OCI-M1 (cell line): ENCODE measurements around the gene CDK4.
A peak's percentile ranks its signal among the peaks of the same experiment; 100 is the strongest.

Source experiments
- DNase-seq: peaks from one replicate; lab custom pipeline; 2025; lab: John Stamatoyannopoulos, UW

Gene CDK4

DNA sequence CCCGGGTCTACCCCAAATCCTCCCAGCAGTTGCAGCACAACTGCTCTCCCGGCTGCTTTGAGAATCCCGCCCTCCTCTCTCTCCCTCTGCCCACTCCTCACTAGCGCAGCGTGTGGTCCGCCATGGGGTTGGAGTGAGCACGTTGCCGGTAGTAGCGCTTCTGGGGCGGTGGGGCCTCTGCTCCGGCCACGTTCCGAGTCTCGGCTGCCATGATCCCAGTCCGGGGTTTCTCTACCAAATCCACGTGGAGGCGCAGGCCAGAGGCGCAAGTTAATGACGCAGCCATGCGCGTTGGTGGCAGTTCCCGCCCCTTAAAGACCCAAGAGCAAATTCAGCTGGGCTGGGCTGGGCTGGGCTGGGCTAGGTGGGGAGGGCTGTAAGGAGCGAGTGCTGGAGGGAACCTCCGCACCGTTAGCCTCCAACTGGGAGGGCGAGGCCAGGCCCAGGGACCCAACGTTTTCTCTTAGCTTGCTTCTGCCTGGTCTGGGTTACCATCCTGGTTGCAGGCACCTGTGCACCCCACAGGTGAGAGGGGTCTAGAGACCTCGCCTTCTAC is 19.8 kb upstream of the CDK4 start, which contains the start of gene METTL1:
METTL1 (minus strand) TSS at position 233 of the 556 bp plus-strand sequence; CDS start at position 211, 22 bp downstream.
- peak; percentile 98 for DNase-seq

DNA sequence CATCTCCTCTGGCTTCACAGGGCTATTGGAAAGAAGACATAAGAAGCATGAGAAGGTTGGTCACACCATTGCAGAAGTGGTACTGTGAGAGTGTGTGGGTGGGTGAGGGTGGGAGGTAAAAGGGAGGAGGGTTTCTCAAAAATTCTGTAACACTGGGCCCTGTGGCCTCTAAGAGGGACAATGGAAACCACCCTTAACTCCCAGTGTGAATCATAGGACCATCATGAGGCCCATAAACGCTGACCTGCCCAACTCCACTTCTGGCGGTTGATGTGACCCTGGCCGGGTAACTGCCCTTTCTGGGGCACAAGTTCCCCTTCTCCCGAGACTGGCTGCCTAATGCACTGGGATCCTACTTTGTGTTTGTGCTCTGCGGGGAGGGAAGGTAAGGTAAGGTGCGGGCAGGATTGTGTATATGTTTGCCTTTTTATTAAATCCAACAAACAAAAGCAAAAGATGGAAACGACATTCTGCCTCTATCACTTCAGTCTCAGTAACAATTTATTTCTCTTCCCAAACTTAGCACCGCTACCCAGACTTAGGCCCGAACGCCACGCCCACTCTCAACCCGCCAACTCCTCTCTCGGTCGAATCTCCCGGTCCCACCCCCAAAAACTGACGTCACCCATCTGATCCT is 19.2 kb upstream of the CDK4 start:
- DNase-seq = peak; percentile 97

DNA sequence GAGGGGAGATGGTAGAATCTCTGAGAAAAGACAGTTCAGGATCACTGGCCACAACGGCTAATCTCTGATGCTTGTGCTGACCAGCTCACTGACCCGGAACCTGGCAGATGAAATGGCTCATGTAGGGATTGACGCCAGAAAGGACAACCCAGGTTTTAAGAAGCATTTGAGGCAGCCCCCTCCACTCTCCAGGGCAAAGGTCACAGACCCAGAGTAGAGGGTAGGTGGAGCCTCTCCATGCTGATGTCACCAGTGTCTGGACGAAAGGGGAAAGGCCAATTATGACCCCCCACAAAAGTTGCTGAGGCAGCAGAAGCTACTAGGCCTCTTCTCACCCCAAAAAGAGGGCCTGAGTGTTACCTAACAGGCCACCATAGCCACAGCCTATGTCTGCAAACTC is 18.6 kb upstream of the CDK4 start:
- DNase-seq = no peak

DNA sequence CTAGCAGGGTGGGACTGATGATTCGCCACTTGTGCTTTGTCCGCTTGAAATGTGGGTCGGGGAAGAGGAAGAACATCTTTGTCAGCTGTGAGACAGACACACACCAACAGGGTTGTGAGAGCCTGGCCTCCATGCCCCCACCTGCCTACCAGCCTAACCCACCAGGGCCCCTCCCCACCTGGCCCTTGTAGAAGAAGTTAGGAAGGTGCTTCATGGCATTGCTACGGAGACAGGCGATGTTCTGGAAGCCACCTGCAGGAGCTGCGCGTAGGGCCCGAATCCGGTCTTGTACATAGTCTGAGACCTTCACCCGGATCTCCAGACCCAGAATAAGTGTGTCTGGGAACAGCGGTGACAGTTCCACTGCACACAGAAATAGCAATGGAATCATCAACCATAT is 17.5 kb upstream of the CDK4 start:
- no peak for DNase-seq

DNA sequence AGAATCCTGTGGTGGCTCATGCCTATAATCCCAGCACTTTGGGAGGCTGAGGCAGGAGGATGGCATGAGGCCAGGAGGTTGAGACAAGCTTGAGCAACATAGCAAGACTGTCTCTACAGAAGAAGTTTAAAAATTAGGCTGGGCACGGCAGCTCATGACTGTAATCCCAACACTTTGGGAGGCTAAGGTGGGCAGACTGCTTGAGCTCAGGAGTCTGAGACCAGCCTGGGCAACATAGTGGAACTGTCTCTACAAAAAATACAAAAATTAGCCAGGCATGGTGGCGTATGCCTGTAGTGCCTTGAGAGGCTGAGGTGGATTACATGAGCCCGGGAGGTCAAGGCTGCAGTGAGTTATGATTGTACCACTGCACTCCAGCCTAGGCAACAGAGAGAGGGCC is 15.8 kb upstream of the CDK4 start:
- DNase-seq = no peak

DNA sequence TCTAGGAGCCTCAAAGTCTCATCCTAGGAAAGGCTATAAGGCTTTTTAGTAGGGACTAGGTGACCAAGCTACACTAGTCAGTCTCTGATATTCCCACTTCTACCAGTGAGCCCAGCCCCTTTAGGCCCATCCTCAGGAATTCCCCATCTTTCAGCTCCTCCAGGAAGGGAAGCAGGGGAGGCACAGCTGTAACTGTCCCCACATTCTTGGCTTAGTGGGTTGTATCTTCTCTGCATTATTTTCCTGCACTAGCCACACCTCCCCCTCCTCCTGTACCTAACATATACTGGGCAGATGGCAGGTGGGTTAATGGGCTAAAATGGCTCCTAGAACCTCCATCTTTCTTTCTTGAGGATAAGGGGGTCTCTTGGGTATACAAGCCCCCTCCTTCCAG is 15.2 kb upstream of the CDK4 start:
- no peak for DNase-seq

DNA sequence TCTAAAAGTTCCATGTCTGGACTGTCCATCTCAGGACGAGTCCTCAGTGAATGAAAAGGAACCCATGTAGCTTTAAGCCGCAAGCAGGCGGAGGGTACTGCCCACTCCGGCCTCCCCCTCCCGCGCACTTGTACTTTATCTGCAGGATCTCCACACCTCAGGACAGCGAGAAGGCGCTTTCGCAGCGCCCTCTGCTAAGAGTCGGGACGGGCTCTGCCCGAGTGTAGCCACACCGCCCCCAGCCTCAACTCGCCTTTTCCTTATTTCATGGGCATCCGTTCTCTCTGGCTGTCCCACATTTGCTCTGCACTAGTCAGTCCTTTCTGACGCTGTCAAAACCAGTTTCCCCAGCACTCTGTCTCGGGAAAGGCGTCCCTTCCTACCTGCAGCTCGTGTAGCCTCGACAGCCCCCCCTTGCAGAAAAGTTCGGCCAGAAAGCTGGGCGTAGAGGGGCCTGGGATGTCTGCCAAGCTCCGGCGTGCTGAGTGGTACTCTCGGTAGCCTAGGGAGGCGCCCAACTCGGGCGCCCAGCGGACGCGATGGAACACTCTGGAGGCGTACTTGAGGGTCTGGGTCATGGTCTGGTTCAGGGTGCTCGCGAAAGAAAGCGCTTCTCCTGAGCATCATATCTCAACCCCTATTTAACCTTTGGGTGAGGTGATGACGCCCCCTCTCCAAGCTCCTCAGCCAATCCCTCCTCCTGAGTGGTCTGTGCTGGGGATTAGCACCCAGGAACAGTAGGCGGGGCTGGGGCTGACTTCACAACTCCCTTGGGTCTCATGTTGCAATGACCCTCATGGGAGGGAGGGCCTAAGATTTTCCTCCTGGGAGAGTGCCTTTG is 14.6 kb upstream of the CDK4 start, which contains the start of gene CYP27B1:
CYP27B1 (minus strand) TSS at position 615 of the 841 bp plus-strand sequence; CDS start at position 578, 37 bp downstream.
- no peak for DNase-seq

DNA sequence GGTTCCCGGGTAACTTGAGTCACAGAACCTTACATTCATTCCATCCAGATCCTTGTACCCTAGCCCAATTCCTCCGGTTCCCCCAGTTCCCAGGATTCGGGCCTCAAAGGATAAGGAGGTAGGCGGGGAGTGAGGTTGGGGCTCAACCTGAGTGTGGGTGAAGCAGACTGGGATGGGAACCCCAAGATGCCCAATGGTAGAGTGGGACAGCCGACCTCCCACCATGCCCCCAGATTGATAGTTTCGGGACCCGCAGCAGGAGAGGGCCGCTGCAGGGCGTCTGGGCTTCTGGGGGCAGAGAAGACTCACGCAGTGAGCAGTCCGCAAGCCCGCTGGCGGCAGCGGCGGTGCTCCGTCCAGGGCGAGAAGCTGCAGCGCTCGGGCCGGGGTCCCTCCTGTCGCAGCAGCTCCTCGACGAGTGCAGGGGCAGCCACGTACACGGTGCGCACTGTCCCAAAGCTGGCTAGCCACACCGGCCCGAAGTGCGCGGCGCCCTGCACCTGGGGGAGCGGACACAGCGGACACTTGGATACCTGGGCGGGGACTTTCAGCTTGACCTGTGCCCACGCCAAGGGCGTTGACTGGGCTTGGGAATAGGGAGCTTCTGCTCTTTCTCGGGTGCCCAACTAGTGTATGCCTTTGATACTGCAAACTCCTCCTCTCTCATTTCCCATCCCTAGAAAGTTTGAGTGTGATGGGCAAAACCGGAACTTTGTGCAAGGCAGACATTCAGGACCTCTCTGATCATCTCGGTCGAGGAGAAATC is 13.8 kb upstream of the CDK4 start:
- DNase-seq = peak; percentile 15

DNA sequence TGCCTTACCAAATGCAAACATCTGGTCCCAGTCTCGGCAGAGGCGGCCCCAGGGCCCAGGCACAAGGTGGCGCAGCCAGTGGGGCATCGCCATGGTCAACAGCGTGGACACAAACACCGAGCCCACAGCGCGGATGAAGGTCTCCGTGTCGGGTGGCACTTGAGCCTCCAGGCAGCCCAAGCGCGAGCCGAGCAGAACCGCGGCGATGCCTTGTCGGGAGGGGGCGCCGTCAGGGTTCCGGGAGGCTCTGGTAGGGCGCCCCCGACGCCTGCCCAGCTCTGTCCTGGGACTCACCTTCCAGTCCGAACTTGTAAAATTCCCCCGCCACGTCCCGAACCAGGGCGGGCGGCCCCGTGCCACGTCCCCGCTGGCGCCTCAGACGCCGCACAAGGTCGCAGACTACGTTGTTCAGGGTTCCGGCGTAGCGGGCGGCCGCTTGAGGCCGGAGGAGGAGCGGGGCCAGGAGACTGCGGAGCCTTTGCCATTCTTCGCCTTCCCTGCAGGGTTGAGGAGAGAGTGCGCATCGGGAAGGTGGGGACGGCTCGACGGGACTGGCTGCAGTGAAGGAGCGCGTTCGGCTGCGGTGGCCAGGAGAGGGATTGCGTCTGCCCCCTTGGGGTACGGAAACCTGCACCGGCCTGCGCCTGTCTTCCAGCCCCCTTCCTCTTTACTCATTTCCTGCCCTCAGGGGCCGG is 13.0 kb upstream of the CDK4 start:
- DNase-seq = peak; percentile 51

DNA sequence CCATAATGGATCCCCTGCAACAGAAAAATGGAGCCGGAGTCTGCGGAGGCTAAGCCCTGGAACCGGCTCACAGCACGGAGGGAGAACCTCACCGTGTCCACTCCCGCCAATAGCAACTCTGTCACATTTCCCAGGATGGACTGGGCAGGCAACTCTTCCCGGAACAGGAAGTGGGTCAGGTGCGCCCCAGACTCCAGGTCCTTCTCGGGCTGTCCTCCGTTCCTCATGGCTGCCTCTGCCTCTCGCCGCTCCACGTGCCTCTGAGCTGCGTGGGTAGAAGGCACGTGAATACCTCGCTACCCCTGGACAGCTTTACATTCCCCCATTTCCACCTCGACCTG is 12.5 kb upstream of the CDK4 start:
- peak; percentile 22 for DNase-seq

DNA sequence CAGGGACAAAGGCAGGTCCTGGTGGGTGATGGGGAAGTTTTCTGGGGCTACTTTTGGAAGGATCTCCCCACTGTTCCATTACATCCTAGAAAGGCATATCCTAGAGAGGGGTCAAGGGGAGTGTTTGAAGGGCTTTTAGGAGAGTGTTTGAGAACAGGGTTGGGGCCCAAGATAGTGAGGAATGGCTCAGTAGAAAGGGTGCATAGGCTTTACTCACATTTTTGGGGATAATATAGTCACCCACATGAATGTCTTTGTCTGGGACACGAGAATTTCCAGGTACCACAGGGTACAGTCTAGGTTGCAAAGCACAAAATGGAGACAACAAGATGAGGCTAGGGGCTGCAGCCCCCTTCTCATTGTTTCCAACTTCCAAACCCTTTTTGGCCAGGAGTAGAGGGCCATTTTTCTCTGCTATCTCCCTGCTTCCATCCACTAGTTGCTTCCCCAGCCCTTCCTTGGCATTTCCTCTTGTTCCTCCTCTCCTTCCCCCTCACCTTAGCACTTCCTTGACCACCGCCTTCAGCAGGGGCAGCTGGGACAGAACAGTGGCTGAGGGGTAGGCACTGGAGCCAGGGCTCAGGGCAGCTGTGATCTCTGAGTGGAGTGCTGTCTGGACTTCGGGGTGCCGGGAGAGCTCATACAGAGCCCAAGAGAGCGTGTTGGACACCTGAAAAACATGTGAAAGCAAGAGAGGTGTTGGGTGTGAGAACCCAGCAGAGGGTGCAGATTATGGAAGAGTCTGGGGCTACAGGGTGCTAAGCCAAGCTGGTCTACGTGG is 12.0 kb upstream of the CDK4 start:
- DNase-seq = no peak

DNA sequence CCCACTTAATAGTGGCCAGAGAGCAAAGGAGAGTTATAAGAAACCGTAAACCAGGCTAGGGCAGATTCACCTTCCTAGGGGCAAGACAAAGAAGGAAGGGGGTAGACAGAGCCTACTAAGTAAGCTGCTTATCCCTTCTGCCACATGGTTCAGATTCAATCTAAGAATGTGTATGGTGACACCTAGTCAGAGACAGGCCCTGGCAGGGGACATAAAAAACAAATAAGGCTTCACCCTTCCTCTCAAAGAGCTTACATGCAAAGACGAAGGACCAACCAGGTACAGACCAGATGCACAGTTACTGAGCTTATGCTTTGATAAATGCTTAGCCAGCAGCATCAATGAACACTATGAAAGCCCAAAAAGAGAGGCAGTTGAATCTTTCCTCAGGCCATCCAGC is 10.4 kb upstream of the CDK4 start:
- no peak for DNase-seq

DNA sequence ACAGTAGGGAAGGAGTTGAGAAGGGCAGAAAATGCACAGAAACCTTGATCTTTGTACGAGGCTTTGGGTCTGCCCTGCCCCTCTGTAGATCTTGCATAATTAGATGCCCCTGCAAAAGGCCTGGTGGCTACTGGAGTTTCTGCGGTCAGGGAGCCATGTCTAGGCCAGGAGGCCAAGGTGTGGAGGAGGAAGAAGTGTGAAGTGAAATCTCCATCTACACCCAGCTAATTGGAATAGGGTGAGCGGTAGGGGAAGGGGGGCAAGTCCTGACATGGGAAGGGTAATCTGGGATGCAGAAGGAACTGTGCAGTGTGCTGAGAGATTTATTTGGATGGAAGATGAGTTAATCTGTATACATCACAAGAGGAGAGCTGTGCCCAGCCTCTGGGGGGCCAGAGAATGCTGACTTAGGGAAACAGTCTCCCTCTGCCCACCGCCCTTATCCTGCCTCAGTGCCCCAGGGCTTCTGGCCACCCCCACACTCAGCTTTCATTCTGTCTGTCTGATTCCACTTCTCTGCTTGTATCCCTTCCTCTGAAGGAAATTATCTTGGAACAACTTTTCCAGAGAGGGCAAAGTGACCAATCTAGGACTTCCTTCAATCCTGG is 9.4 kb upstream of the CDK4 start:
- no peak for DNase-seq

DNA sequence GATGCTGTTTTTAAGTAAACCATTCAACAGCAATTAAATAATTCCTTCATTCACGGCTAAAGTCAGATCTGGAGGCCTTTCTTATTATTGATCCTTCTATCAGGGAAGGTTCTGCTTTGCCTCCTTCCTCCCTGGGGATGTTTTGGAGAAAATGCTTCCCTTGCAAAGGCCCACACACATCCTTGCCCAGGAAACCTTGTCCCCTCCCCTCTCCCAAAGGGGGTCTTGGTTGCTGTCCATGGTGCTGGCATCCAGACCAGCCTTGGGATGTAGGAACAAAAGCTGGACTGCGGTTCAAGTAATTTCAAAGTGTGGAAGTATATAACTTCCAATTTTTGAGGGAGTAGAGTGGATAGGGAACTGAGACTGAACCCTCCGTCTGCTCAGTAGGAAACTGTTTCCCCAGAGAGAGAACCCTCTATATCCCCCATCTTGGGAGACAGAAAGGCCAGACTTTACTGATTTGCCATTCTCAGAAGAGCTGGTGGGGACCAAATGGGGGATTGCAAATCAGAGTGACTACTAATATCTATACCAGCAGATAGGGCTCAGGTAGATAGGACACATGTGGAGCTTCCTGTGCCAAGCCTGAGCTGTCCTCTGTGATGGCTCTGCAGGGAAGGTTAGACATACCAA is 8.4 kb upstream of the CDK4 start:
- DNase-seq = peak; percentile 5

DNA sequence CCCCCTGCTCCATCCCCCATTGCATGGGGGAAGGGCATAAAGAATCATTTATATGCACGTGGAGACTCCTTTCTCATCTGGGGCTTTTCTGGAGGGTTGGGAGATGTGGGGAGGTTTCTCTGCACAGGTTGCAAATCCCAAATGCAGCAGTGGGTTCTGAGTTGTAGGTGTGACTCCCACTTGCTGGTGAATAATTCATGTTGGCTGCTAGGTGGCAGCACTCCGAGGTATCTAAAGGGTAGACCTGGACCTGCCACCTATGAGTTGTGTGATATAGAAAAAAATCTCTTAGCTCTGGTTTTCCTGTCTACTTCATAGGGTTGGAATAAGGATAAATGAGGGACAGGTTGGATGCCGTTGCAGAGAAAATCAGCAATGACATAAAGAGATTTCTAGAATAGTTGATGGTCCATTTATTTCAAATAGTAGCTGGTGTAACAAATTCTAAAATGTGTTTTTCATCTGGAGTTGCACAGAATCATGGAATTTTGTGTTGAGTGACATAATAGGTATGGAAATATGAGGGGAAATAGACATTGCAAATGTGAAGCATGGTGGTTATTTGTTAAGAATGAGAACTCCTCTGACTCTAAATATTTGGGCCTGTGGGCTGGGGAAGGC is 7.4 kb upstream of the CDK4 start:
- DNase-seq = peak; percentile 49

DNA sequence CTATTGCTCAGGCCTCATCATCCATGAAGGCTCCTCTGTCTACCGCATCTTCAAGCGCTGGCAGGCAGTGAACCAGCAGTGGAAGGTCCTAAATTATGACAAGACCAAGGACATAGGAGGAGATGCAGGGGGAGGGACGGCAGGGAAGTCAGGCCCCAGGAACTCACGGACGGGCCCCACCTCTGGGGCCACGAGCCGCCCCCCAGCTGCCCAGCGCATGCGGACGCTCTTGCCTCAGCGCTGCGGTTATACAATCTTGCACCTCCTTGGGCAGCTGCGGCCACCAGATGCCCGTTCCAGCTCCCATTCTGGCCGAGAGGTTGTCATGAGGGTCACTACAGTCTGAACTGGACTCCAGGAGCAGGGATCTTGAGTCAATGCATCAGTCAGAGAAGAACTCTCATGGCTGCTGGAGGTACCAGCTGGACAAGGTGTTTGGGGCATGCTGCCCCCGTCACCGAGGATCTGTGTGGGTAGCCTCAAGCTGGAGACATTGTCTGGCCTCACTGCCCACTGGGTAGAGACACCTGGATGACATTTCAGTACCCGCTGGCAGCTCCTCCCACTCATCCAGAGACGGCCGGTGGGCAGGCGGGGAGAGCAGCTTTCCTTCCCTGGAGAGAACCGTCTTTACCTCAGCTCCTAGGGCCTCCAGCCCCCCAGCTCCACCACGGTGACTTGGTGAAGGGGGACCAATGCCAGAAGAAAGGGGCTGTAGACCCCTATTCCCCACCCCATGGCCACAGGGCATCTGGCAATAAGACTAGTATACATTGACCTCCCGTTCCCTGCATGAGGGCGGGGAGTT is 6.6 kb upstream of the CDK4 start:
- no peak for DNase-seq

DNA sequence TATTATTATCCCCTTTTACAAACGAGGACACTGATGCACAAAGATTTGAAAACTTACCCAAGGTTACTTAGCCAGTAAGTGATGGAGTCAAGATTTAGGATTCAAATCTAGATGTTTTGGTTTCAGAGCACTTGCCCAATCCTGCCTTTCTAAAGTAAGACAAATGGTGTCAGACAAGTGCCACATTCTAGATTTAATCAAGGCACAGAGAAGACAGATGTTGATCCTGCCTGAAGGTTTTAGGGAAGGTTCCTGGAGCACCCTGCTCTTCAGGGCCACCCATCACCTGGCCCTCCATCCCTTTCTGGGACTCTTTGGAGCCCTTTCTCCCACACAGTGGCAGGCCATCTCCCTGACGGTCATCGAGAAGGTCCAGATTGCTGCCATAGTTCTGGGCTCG is 5.7 kb upstream of the CDK4 start:
- no peak for DNase-seq

DNA sequence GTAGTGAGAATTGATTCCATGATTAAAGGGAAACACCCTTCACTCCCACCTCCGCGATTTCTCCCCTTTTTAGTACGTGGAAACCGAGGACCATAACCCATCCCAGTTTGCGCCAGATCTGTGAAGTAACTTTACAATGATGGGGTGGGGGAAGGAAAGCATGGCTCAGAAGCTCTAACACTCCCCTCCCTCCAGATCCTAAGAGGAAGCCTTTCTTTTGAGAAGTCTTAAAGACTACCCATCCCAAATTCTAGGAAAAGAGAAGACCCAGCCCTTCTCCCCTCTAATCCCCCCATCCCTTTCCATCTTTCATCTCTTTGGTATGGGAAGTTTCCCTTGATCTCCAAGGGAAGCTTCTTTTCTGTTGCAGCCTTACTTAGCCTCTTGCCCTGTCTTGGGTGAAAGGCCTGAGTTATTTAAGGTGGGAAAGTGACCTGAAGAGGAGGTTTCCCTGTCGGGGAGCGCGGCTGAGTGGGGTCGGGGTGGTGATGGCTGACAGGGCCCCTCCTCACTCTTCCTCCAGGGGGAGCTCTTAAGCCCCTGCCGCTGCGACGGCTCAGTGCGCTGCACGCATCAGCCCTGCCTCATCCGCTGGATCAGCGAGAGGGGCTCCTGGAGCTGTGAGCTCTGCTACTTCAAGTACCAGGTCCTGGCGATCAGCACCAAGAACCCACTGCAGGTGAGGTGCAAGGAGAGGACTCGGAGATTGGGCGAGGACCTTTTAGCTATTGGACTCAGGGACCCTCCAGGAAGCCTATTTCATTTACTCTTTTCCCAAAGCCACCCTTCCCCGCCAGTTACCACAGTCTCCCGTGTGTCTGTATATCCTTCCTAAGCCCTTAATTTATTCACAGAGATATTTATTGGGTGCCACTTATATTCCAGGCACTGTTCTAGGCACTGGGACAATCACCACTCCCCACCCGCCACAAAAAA is 4.6 kb upstream of the CDK4 start:
- peak; percentile 77 for DNase-seq
